Panc1 (cell line): Measurements from ENCODE around the gene CERT1. TPM values are rescaled to one million over a fixed set of nuclear protein-coding genes. Genes with fewer than 3 reads are reported as not detected.

Experiments
- ATAC-seq: fragments of 200-7000 bp; cut with Tn5 transposase; 2 replicates; pipeline ENCODE4 v1.9.1; 2020; ENCODE audit warnings: mild to moderate bottlenecking, moderate library complexity
- BruUV-seq: library from RNA; stranded (reverse); fragments of 400-500 nt; replicated peaks from 2 replicates; lab custom pipeline; 2021; lab: Mats Ljungman, UMichigan
- CTCF ChIA-PET: fragments of 300-600 bp; sonication (Branson Sonifier 250); formaldehyde crosslinking; loops from one replicate; lab custom pipeline; 2022; ENCODE audit warnings: antibody characterized with exemption; lab: Charles Lee
- POLR2A ChIA-PET: fragments of 300-600 bp; sonication (Branson Sonifier 250); formaldehyde crosslinking; loops from one replicate; lab custom pipeline; 2022; ENCODE audit warnings: antibody characterized with exemption; lab: Charles Lee
- DNase-seq: peaks from one replicate; pipeline ENCODE4 v3.0.0-alpha.2; 2010; ENCODE audit warnings: low read depth, low spot score
- H3K27ac ChIP-seq: 2 replicates; pipeline ENCODE4 v1.5.1; 2011; ENCODE audit warnings: mild to moderate bottlenecking, low read length, inconsistent platforms
- H3K27me3 ChIP-seq: fragments of 200-500 bp; sonication (Bioruptor generic); 2 replicates; pipeline ENCODE4 v1.6.0; 2014; ENCODE audit warnings: low read length, inconsistent platforms; ENCODE audit not compliant: control insufficient read depth, insufficient read depth
- H3K36me3 ChIP-seq: fragments of 200-500 bp; sonication (Bioruptor generic); 2 replicates; pipeline ENCODE4 v1.5.1; 2014; ENCODE audit warnings: inconsistent platforms, mild to moderate bottlenecking, low read length, moderate library complexity; ENCODE audit not compliant: control insufficient read depth, insufficient read depth
- H3K4me1 ChIP-seq: 2 replicates; pipeline ENCODE4 v1.5.1; 2011; ENCODE audit warnings: inconsistent platforms, mild to moderate bottlenecking, low read length, moderate library complexity; ENCODE audit not compliant: control insufficient read depth, insufficient read depth
- H3K4me3 ChIP-seq, 2 experiments: 2 replicates each; pipeline ENCODE4 v1.5.1; 2011 to 2012; ENCODE audit warnings: low read depth in 2 of 2, low read length in 2 of 2, mild to moderate bottlenecking in 2 of 2, inconsistent platforms in 1 of 2, moderate library complexity in 1 of 2
- H3K9me3 ChIP-seq: fragments of 200-500 bp; sonication (Bioruptor generic); 2 replicates; pipeline ENCODE4 v1.5.1; 2014; ENCODE audit warnings: low read depth, mild to moderate bottlenecking, inconsistent platforms, low read length, moderate library complexity; ENCODE audit not compliant: control insufficient read depth, insufficient read depth
- POLR2AphosphoS5 ChIP-seq: IDR thresholded peaks from 2 replicates; pipeline ENCODE4 v1.6.1; 2012; ENCODE audit warnings: mild to moderate bottlenecking, low read depth, low read length, moderate library complexity
- SIN3A ChIP-seq: IDR thresholded peaks from 2 replicates; pipeline ENCODE4 v1.6.1; 2012; ENCODE audit warnings: low read depth, mild to moderate bottlenecking, low read length, moderate library complexity, borderline replicate concordance; ENCODE audit not compliant: insufficient read depth
- TCF7L2 ChIP-seq: IDR thresholded peaks from 2 replicates; pipeline ENCODE4 v1.6.1; 2011; ENCODE audit warnings: mild to moderate bottlenecking, low read depth, low read length, inconsistent platforms
- in situ Hi-C: cut with HindIII; loops from 2 replicates; pipeline ENCODE4 v1.10.0; 2016; ENCODE audit warnings: low sequenced_read_pairs, low pct_unique_long_range_greater_than_20kb
- intact Hi-C: fragments of 100-400 bp; cut with micrococcal nuclease; formaldehyde crosslinking; loops from one replicate; pipeline ENCODE4 v1.10.0; 2022; ENCODE audit not compliant: unreplicated experiment
- total RNA-seq: library from RNA; stranded (reverse); gene quantifications from one replicate; pipeline ENCODE4 v1.2.1, GENCODE V29; 2021; ENCODE audit not compliant: unreplicated experiment
- TF ChIP-seq, protein P1 (sequence below): fragments of 450-650 bp; IDR thresholded peaks from 2 replicates; pipeline ENCODE4 v1.5.1; 2017; ENCODE audit warnings: mild to moderate bottlenecking
- TF ChIP-seq, protein P2 (sequence below), 2 experiments: IDR thresholded peaks; 2 replicates each; pipeline ENCODE4 v1.6.1; 2011 to 2012; ENCODE audit warnings: low read depth in 2 of 2, control low read depth in 1 of 2, low read length in 1 of 2, mild to moderate bottlenecking in 1 of 2, moderate library complexity in 1 of 2; ENCODE audit not compliant: insufficient read depth in 1 of 2

The CERT1 gene
- total RNA-seq, 1 experiment from 2014 or later, result 26.7 TPM

DNA sequence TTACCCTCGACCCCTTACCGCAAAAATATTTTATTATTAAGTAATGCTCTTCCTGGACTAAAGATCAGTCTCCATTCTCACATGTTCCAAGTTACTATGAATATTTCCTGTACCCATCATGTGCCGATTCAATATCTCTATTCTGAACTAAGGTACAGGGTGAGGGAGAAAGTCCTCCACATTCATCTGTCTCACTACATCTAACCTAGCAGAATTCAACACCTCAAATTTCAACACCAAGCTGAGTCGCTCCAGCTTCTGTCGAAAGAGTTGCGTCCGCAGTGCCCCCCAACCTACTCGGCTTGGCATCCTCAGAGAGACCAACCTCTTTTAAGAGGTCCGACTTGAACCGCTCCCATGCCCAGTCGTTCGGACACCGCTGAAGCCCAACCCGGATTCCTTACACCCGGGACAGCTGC, 1.0 kb downstream of the CERT1 start:
- DNase-seq, result peak; percentile 10
- CTCF ChIA-PET, result no interaction called here
- no peaks in the 10 kb centered on the region for H3K9me3 ChIP-seq
- in situ Hi-C loops, result no loop called here
- TF ChIP-seq, protein P1, sequence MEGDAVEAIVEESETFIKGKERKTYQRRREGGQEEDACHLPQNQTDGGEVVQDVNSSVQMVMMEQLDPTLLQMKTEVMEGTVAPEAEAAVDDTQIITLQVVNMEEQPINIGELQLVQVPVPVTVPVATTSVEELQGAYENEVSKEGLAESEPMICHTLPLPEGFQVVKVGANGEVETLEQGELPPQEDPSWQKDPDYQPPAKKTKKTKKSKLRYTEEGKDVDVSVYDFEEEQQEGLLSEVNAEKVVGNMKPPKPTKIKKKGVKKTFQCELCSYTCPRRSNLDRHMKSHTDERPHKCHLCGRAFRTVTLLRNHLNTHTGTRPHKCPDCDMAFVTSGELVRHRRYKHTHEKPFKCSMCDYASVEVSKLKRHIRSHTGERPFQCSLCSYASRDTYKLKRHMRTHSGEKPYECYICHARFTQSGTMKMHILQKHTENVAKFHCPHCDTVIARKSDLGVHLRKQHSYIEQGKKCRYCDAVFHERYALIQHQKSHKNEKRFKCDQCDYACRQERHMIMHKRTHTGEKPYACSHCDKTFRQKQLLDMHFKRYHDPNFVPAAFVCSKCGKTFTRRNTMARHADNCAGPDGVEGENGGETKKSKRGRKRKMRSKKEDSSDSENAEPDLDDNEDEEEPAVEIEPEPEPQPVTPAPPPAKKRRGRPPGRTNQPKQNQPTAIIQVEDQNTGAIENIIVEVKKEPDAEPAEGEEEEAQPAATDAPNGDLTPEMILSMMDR, result no peak
- TSS peak; percentile 68 for BruUV-seq
- peak overlapping the region; percentile 87 for H3K27ac ChIP-seq
- peaks cover 12% of the 10 kb centered on the region for H3K4me1 ChIP-seq
- no peaks in the 10 kb centered on the region for H3K27me3 ChIP-seq
- peak overlapping the region; percentile 87 to 98 for H3K4me3 ChIP-seq
- H3K36me3 ChIP-seq, result no peaks in the 10 kb centered on the region; the same call in 1 of the 2 replicates
- ATAC-seq, result peak; percentile 7; the same call in 1 of the 2 replicates
- POLR2A ChIA-PET, result interaction anchor here (0.6 kb wide), 1 partner anchor 170 kb away, joined by 3 read pairs; no protein-coding TSS in a partner anchor
- intact Hi-C loops, result loop anchor here (5.0 kb wide), 1 partner anchor 57 kb away; no protein-coding TSS in a partner anchor

DNA sequence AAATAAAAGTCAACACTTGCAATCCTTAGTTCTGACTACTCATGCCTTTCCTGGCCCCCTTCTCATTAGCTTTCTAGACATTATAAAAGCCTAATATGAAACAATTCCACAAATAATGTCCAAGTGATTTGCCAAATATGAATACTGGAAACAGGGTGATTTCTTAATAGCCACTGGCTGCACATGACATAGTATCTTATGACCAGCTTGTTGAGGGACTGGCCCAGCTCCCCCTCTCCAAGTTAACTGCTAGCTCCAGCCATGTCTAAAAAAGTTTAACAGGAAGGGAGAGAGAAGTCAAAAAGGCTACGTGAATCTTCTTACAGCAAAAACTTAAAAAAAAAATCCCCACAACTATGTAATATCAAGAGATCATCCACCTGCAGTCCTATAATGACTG, 1.5 kb downstream of the CERT1 start:
- intact Hi-C loops, result loop anchor here (5.0 kb wide), 1 partner anchor 57 kb away; no protein-coding TSS in a partner anchor
- in situ Hi-C loops, result no loop called here
- H3K27me3 ChIP-seq, result no peaks in the 10 kb centered on the region
- H3K27ac ChIP-seq, result peak overlapping the region; percentile 87
- no peak for DNase-seq
- POLR2A ChIA-PET, result interaction anchor here (0.5 kb wide), 1 partner anchor 115 kb away, joined by 5 read pairs; no protein-coding TSS in a partner anchor
- no peaks in the 10 kb centered on the region; the same call in 1 of the 2 replicates for H3K36me3 ChIP-seq
- TF ChIP-seq SIN3A, result no peak
- no peaks in the 10 kb centered on the region for H3K9me3 ChIP-seq
- CTCF ChIA-PET, result no interaction called here
- BruUV-seq, result no TSS peak
- H3K4me3 ChIP-seq, result peak overlapping the region; percentile 87 to 98
- peaks cover 12% of the 10 kb centered on the region for H3K4me1 ChIP-seq
- ATAC-seq, result no peak

DNA sequence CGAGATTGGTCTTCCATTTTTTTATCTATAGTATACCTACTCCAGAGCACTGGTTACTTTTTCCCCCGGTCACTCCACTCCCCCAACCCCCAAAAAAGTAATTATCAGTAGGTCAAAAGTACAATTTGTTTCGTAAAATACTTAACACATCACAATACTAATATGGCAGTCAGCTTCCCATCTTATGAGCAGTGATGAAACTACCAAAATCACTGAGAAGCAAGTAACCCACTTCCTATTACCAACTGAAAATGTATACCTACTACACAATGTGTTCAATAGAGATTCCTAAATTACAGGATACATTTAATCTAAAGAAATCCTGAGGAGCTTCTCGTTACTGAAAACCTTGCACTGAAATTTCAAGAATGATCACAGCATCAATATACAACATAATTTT, 1.9 kb downstream of the CERT1 start:
- in situ Hi-C loops, result no loop called here
- Histone ChIP-seq H3K27ac (peak overlapping the region; percentile 87), H3K4me3 (peak overlapping the region; percentile 87 to 98), H3K9me3 (no peaks in the 10 kb centered on the region), H3K4me1 (peaks cover 12% of the 10 kb centered on the region), H3K36me3 (no peaks in the 10 kb centered on the region; the same call in 1 of the 2 replicates), H3K27me3 (no peaks in the 10 kb centered on the region)
- ChIA-PET POLR2A (interaction anchor here (0.5 kb wide), 1 partner anchor 114 kb away, joined by 5 read pairs; no protein-coding TSS in a partner anchor), CTCF (no interaction called here)
- intact Hi-C loops, result no loop called here
- DNase-seq, result no peak
- TF ChIP-seq, protein P1, result no peak
- TF ChIP-seq SIN3A, result no peak
- TF ChIP-seq, protein P2, sequence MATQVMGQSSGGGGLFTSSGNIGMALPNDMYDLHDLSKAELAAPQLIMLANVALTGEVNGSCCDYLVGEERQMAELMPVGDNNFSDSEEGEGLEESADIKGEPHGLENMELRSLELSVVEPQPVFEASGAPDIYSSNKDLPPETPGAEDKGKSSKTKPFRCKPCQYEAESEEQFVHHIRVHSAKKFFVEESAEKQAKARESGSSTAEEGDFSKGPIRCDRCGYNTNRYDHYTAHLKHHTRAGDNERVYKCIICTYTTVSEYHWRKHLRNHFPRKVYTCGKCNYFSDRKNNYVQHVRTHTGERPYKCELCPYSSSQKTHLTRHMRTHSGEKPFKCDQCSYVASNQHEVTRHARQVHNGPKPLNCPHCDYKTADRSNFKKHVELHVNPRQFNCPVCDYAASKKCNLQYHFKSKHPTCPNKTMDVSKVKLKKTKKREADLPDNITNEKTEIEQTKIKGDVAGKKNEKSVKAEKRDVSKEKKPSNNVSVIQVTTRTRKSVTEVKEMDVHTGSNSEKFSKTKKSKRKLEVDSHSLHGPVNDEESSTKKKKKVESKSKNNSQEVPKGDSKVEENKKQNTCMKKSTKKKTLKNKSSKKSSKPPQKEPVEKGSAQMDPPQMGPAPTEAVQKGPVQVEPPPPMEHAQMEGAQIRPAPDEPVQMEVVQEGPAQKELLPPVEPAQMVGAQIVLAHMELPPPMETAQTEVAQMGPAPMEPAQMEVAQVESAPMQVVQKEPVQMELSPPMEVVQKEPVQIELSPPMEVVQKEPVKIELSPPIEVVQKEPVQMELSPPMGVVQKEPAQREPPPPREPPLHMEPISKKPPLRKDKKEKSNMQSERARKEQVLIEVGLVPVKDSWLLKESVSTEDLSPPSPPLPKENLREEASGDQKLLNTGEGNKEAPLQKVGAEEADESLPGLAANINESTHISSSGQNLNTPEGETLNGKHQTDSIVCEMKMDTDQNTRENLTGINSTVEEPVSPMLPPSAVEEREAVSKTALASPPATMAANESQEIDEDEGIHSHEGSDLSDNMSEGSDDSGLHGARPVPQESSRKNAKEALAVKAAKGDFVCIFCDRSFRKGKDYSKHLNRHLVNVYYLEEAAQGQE (IDR thresholded peaks at IDR 0.05; ENCODE audit: insufficient read depth in 1 of 2, low read depth in 2 of 2, low read length in 1 of 2), result no peak
- no peak for TF ChIP-seq TCF7L2
- no peak for TF ChIP-seq POLR2AphosphoS5
- BruUV-seq, result no TSS peak
- no peak for ATAC-seq
